Measurements from ENCODE around the gene ZFR. TPM values are rescaled to one million over a fixed set of nuclear protein-coding genes. Genes with fewer than 3 reads are reported as not detected.

The ZFR gene
- total and polyA plus RNA-seq, 9 of the 15 experiments (the other 6 are each of a cell fraction or from before 2014, with no cell fraction given), result 35.5 to 108 (median 71.1) TPM

- H3K4me1 ChIP-seq (replicated peaks in 1 of 2; ENCODE audit: control insufficient read depth in 2 of 2, insufficient read depth in 2 of 2, low read length in 2 of 2), result no peaks in the 10 kb centered on the region
- ChIA-PET POLR2A (interaction anchor here (0.5 kb wide), 1 partner anchor 905 kb away, joined by 3 read pairs; no protein-coding TSS in a partner anchor), CTCF (ENCODE audit: low intra/inter-chr PET ratio) (no interaction called here)
- BruUV-seq (replicated peaks), result no TSS peak
- FAIRE-seq, result no peak
- H3K9ac ChIP-seq (ENCODE audit: insufficient read depth in 1 of 2, low read depth in 2 of 2, low read length in 2 of 2), result no peak overlapping the region
- H3K9me3 ChIP-seq (replicated peaks; ENCODE audit: control insufficient read depth, insufficient read depth, low read depth, low read length), result no peaks in the 10 kb centered on the region
- H3K36me3 ChIP-seq (ENCODE audit: control insufficient read depth, insufficient read depth, low read length), result peaks cover 29% of the 10 kb centered on the region
- no peak for DNase-seq (ENCODE audit: extremely low read depth in 1 of 4, low spot score in 3 of 4)
- peaks cover 96% of the 10 kb centered on the region for H3K79me2 ChIP-seq (ENCODE audit: control insufficient read depth, insufficient read depth, low read length)
- intact Hi-C loops (cut with micrococcal nuclease), result no loop called here
- in situ Hi-C loops (cut with MboI), result no loop called here
- H3K4me3 ChIP-seq, result no peak overlapping the region
- H3K9me1 ChIP-seq (ENCODE audit: control insufficient read depth, insufficient read depth, low read length), result no peaks in the 10 kb centered on the region
- 89% methylated on average over 3 of the region's 3 CpGs for WGBS (ENCODE audit: insufficient coverage, low coverage, missing lambda C conversion rate)
- no peak for ATAC-seq
- no peaks in the 10 kb centered on the region for H4K20me1 ChIP-seq (replicated peaks; ENCODE audit: control insufficient read depth, insufficient read depth, low read length)
- no peak overlapping the region for H3K4me2 ChIP-seq (ENCODE audit: insufficient read depth, low read length)
- no peak overlapping the region for H2AFZ ChIP-seq (ENCODE audit: low read depth, low read length)
- H3K27ac ChIP-seq (ENCODE audit: extremely low read depth, low read depth, low read length), result no peak overlapping the region
- H3K27me3 ChIP-seq (ENCODE audit: control insufficient read depth in 2 of 2, insufficient read depth in 2 of 2, low read length in 2 of 2), result no peaks in the 10 kb centered on the region
- TF ChIP-seq E4F1 (CRISPR knock-in tag; IDR thresholded peaks at IDR 0.05; ENCODE audit: borderline replicate concordance) (no peak), MITF (IDR thresholded peaks at IDR 0.05) (no peak), ID3 (CRISPR knock-in tag; IDR thresholded peaks at IDR 0.05) (no peak), ID3 (tag; IDR thresholded peaks at IDR 0.05) (no peak), ZNF551 (CRISPR knock-in tag; IDR thresholded peaks at IDR 0.05) (no peak), E2F8 (IDR thresholded peaks at IDR 0.05; ENCODE audit: low read depth, partially characterized antibody) (no peak), ZNF134 (CRISPR knock-in tag; conservative IDR thresholded peaks at IDR 0.05) (no peak), TARDBP (IDR thresholded peaks at IDR 0.05) (no peak), ZNF449 (CRISPR knock-in tag; IDR thresholded peaks at IDR 0.05) (no peak), HMBOX1 (IDR thresholded peaks at IDR 0.05) (no peak), SNIP1 (IDR thresholded peaks at IDR 0.05; ENCODE audit: low read depth) (no peak), POLR2AphosphoS2 (IDR thresholded peaks at IDR 0.05; ENCODE audit: low read length) (no peak)
These were observed 9.2 kb downstream of the ZFR start for GRCh38 chr5:32435383-32435782.
